ENCODE data around the gene ZNF710.

ZNF710 gene

GRCh38 chr15:90126596-90127435 lies 125.7 kb downstream of the ZNF710 start:
- no peak for DNase-seq
- in situ Hi-C loops (cut with HindIII; ENCODE audit: low pct_ligation_motif_present, low sequenced_read_pairs): no loop called here
- no peak for TF ChIP-seq CTCF (IDR thresholded peaks at IDR 0.05; ENCODE audit: low read depth, low read length, missing control alignments)
- H3K4me3 ChIP-seq (ENCODE audit: low read depth, low read length): no peak overlapping the region
- no peaks in the 10 kb centered on the region for H3K27me3 ChIP-seq (replicated peaks)
- no peaks in the 10 kb centered on the region for H3K36me3 ChIP-seq (replicated peaks)
- no peak overlapping the region for H3K27ac ChIP-seq

GRCh38 chr15:90130291-90130690 lies 129.2 kb downstream of the ZNF710 start:
- H3K27me3 ChIP-seq (replicated peaks): no peaks in the 10 kb centered on the region
- no peak overlapping the region for H3K4me3 ChIP-seq (ENCODE audit: low read depth, low read length)
- no peak for DNase-seq
- in situ Hi-C loops (cut with HindIII; ENCODE audit: low pct_ligation_motif_present, low sequenced_read_pairs): no loop called here
- H3K36me3 ChIP-seq (replicated peaks): no peaks in the 10 kb centered on the region
- H3K27ac ChIP-seq: no peak overlapping the region
- no peak for TF ChIP-seq CTCF (IDR thresholded peaks at IDR 0.05; ENCODE audit: low read depth, low read length, missing control alignments)

Data from brain microvascular endothelial cell (primary cell).